ENCODE measurements around the gene OLFML2A.

OLFML2A gene

GRCh38 chr9:124855944-124856765 lies 79.2 kb downstream of the OLFML2A start:
- H3K4me3 ChIP-seq (ENCODE audit: low read depth, low read length): no peak overlapping the region
- in situ Hi-C loops (cut with HindIII; ENCODE audit: low sequenced_read_pairs): no loop called here
- DNase-seq (ENCODE audit: low read depth, low spot score): no peak
- TF ChIP-seq CTCF (IDR thresholded peaks at IDR 0.05; ENCODE audit: low read depth, low read length): peak; percentile 59

GRCh38 chr9:124857533-124858162 lies 80.7 kb downstream of the OLFML2A start:
- in situ Hi-C loops (cut with HindIII; ENCODE audit: low sequenced_read_pairs): no loop called here
- no peak for TF ChIP-seq CTCF (IDR thresholded peaks at IDR 0.05; ENCODE audit: low read depth, low read length)
- DNase-seq (ENCODE audit: low read depth, low spot score): no peak
- H3K4me3 ChIP-seq (ENCODE audit: low read depth, low read length): no peak overlapping the region

GRCh38 chr9:124858330-124859046 lies 81.6 kb downstream of the OLFML2A start:
- DNase-seq (ENCODE audit: low read depth, low spot score): no peak
- no peak for TF ChIP-seq CTCF (IDR thresholded peaks at IDR 0.05; ENCODE audit: low read depth, low read length)
- no peak overlapping the region for H3K4me3 ChIP-seq (ENCODE audit: low read depth, low read length)
- in situ Hi-C loops (cut with HindIII; ENCODE audit: low sequenced_read_pairs): no loop called here

GRCh38 chr9:124859803-124860581 lies 83.1 kb downstream of the OLFML2A start:
- H3K4me3 ChIP-seq (ENCODE audit: low read depth, low read length): peak overlapping the region; percentile 70
- TF ChIP-seq CTCF (IDR thresholded peaks at IDR 0.05; ENCODE audit: low read depth, low read length): no peak
- DNase-seq (ENCODE audit: low read depth, low spot score): no peak
- in situ Hi-C loops (cut with HindIII; ENCODE audit: low sequenced_read_pairs): no loop called here

GRCh38 chr9:124860582-124861341 lies 83.8 kb downstream of the OLFML2A start:
- no peak for TF ChIP-seq CTCF (IDR thresholded peaks at IDR 0.05; ENCODE audit: low read depth, low read length)
- DNase-seq (ENCODE audit: low read depth, low spot score): no peak
- in situ Hi-C loops (cut with HindIII; ENCODE audit: low sequenced_read_pairs): no loop called here
- peak overlapping the region; percentile 70 for H3K4me3 ChIP-seq (ENCODE audit: low read depth, low read length)

All from astrocyte of the spinal cord (primary cell).